ENCODE data around the gene COPS2. TPM values are rescaled to one million over a fixed set of nuclear protein-coding genes. Genes with fewer than 3 reads are reported as not detected.

Gene COPS2
- total RNA-seq, 1 donor from 2014 or later: 57.2 TPM

- Histone ChIP-seq H3K27ac (no peak overlapping the region), H3K4me3 (no peak overlapping the region), H3K36me3 (peaks cover 13% of the 10 kb centered on the region), H3K4me1 (peaks cover 28% of the 10 kb centered on the region), H3K27me3 (no peaks in the 10 kb centered on the region), H3K9me3 (no peaks in the 10 kb centered on the region)
- no peak for TF ChIP-seq CTCF (IDR thresholded peaks at IDR 0.05)
- intact Hi-C loops (cut with DNase I): loop anchor here (10.0 kb wide), 1 partner anchor 283 kb away; no protein-coding TSS in a partner anchor
- ATAC-seq (no peak), DNase-seq (no peak)
These were observed 7.1 kb downstream of the COPS2 start for GRCh38 chr15:49148298-49148697.

GRCh38 chr15:49145651-49146609, 9.5 kb downstream of the COPS2 start:
- peak; percentile 72 for TF ChIP-seq CTCF (IDR thresholded peaks at IDR 0.05)
- intact Hi-C loops (cut with DNase I): loop anchor here (10.0 kb wide), 1 partner anchor 281 kb away; no protein-coding TSS in a partner anchor
- Histone ChIP-seq H3K4me1 (peaks cover 26% of the 10 kb centered on the region), H3K9me3 (no peaks in the 10 kb centered on the region), H3K36me3 (peaks cover 36% of the 10 kb centered on the region), H3K4me3 (no peak overlapping the region), H3K27me3 (no peaks in the 10 kb centered on the region), H3K27ac (no peak overlapping the region)
- DNase-seq (no peak), ATAC-seq (peak; percentile 55)

GRCh38 chr15:49137861-49138260, 17.5 kb downstream of the COPS2 start:
- TF ChIP-seq CTCF (IDR thresholded peaks at IDR 0.05): no peak
- no peaks in the 10 kb centered on the region for H3K27me3 ChIP-seq
- H3K4me3 ChIP-seq: no peak overlapping the region
- intact Hi-C loops (cut with DNase I): loop anchor here (10.0 kb wide), 1 partner anchor 123 kb away; no protein-coding TSS in a partner anchor
- H3K4me1 ChIP-seq: no peaks in the 10 kb centered on the region
- H3K27ac ChIP-seq: no peak overlapping the region
- no peaks in the 10 kb centered on the region for H3K9me3 ChIP-seq
- no peak for DNase-seq
- H3K36me3 ChIP-seq: peaks cover 92% of the 10 kb centered on the region
- ATAC-seq: no peak

GRCh38 chr15:49135911-49136310, 19.5 kb downstream of the COPS2 start:
- no peak overlapping the region for H3K27ac ChIP-seq
- intact Hi-C loops (cut with DNase I): loop anchor here (10.0 kb wide), 1 partner anchor 121 kb away; no protein-coding TSS in a partner anchor
- no peaks in the 10 kb centered on the region for H3K9me3 ChIP-seq
- no peak overlapping the region for H3K4me3 ChIP-seq
- DNase-seq (no peak), ATAC-seq (no peak)
- no peak for TF ChIP-seq CTCF (IDR thresholded peaks at IDR 0.05)
- peaks cover 87% of the 10 kb centered on the region for H3K36me3 ChIP-seq
- no peaks in the 10 kb centered on the region for H3K27me3 ChIP-seq
- H3K4me1 ChIP-seq: no peaks in the 10 kb centered on the region

GRCh38 chr15:49135342-49135857, 20.0 kb downstream of the COPS2 start:
- no peak overlapping the region for H3K4me3 ChIP-seq

More at GRCh38 chr15:49135342-49135857, 20.0 kb downstream of the COPS2 start:
- H3K9me3 ChIP-seq: no peaks in the 10 kb centered on the region
- DNase-seq (no peak), ATAC-seq (no peak)
- H3K36me3 ChIP-seq: peaks cover 87% of the 10 kb centered on the region
- H3K27ac ChIP-seq: no peak overlapping the region
- TF ChIP-seq CTCF (IDR thresholded peaks at IDR 0.05): no peak
- intact Hi-C loops (cut with DNase I): loop anchor here (10.0 kb wide), 1 partner anchor 121 kb away; no protein-coding TSS in a partner anchor
- no peaks in the 10 kb centered on the region for H3K27me3 ChIP-seq
- no peaks in the 10 kb centered on the region for H3K4me1 ChIP-seq
